GM21786 (cell line): ENCODE measurements around the gene RNF13.
"Not testable (repeated sequence)": the region's sequence is repeated elsewhere in the genome, so short reads cannot be mapped to it uniquely, and the experiment has no call there.

Source experiments
- ATAC-seq: cut with Tn5 transposase; IDR thresholded peaks from one replicate; pipeline ENCODE4 v1.9.1; 2021; ENCODE audit not compliant: unreplicated experiment

The RNF13 gene

GRCh38 chr3:149800693-149801092 is 12.3 kb upstream of the RNF13 start:
- ATAC-seq, result no peak

- ATAC-seq, result no peak
Observed at GRCh38 chr3:149801195-149801594, 11.8 kb upstream of the RNF13 start.

DNA sequence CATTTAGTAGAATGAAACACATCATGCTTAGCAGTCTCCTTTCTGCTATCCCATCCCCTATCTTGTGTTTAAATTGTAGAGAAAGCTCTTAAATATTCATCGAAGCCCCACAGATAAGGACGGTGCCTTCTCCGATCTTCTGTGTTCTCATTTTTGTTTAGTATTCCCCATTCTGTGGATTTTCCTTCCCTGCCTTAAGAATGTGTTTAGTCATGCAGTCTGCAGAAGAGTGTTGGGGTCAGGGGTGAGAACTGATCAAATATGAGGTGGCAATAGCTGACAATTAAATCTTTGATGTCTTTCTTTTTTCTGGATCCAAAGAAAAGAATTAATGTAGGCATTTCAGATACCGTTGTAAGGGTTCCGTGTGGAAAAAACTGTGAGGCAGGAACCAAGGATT is 11.4 kb upstream of the RNF13 start:
- ATAC-seq, result no peak

GRCh38 chr3:149806171-149806778 is 6.7 kb upstream of the RNF13 start:
- ATAC-seq, result no peak

DNA sequence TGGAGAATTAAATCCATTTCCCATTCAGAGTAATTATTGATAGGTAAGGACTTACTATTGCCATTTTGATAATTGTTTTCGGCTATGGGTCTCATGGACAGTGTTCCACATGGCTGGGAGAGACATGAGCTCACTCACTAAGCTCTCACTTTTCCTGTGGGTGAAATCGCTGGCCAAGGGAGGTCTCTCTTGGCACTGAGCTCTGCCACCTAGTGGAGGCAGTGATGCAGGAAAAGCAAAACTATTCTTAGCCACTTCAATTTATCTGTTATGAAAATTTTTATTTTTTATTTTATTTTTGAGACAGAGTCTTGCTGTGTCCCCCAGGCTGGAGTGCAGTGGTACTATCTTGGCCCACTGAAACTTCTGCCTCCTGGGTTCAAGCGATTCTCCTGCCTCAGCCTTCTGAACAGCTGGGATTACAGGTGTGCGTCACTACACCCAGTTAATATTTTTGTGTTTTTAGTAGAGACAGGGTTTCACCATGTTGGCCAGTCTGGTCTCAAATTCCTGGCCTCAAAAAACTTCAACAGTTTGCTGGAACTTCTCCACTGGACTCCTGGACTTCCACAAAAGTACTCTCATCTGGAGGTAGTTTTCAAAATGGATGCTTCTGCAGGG is 4.7 kb upstream of the RNF13 start:
- ATAC-seq, result no peak

- no peak for ATAC-seq
Observed at GRCh38 chr3:149809699-149810098, 3.3 kb upstream of the RNF13 start.

DNA sequence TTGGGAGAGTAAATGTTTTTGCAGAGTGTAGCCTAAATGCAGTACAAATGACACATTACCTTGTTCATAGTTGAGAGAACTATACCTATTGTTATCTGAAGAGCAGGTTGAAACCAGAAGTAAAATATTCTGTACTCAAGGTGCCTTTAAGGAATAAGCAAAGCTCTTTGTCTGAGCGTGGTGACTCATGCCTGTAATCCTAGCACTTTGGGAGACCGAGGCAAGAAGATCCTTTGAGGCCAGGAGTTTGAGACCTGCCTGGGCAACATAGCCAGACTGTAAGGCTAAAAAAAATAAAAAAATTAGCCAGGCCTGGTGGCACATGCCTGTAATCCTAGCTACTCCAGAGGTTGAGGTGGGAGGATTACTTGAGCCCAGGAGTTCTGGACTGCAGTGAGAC is 2.2 kb upstream of the RNF13 start:
- no peak for ATAC-seq

GRCh38 chr3:149812165-149812605 is 830 bp upstream of the RNF13 start:
- ATAC-seq, result no peak

- peak; percentile 13 for ATAC-seq
Observed at GRCh38 chr3:149813367-149814281, 609 bp downstream of the RNF13 start.

- no peak for ATAC-seq
Observed at GRCh38 chr3:149815321-149815720, 2.3 kb downstream of the RNF13 start.

DNA sequence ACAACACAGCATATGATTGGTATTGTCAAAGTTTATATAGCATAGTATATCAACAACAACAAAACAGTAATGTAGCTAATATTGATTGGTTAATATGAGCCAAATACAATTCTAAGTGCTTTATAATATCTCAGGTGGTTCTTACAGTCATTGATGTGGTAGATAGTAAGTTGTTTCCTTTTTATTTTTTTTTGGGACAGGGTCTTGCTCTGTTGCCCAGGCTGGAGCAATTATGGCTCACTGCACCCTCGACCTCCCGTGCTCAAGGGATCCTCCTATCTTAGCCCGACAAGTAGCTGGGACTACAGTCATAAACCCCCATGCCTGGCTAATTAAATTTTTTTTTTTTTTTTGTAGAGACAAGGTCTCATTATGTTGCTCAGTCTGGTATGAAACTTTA is 2.7 kb downstream of the RNF13 start:
- ATAC-seq, result no peak

- no peak for ATAC-seq
Observed at GRCh38 chr3:149816311-149816710, 3.3 kb downstream of the RNF13 start.

DNA sequence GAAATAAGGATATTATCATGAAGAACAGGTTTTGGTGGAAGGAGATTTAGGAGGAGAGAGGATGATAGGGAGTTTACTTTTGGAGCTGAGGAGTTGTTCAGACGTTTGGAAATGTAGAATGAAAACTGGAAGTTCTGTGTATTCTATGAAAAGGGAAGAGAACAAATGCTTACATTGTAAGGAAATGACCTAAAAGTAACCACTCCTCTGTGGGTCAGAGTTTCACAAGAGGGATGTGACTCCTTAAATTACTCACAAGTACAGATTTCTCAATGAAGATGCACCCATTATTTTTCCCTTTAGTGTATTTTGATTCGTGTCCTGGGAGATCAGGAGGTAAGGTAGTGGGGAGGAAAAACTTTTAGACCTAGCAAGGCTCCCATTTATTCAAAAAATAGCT is 4.0 kb downstream of the RNF13 start:
- no peak for ATAC-seq

DNA sequence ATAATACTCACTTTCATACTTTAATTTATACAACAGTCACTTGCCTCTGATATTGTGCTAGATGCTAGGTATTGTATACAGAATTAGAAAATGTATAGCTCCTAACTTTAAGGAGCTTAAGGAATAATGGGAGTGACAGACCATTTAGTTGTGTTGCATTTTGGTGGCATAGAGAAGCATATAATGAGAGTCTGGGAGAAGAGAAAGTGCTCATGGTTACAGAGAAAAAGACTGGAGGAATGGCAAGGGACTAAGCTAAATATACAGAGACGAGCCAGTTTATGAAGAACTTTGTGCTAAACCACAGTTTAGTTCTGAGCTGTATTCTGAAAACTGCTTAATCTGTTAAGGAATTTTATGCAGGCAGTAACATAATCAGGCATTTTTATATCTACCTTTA is 6.4 kb downstream of the RNF13 start:
- no peak for ATAC-seq

DNA sequence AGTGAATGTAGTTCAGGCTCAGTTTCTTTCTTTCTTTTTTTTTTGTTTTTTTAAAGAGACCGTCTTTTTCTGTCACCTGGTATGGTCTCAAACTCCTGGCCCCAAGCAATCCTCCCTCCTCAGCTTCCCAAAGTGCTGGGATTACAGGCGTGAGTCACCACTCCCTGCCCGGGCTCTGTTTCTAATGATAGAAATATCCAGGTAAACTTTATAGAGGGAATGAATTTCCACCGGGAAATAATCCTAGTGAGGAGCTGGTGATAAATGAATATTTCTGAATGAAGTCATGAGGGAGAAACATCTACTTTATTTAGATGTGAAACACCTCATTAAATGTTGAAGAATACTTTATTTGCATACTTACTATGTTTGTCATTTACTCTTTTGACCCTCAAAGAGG is 7.2 kb downstream of the RNF13 start:
- ATAC-seq, result no peak

DNA sequence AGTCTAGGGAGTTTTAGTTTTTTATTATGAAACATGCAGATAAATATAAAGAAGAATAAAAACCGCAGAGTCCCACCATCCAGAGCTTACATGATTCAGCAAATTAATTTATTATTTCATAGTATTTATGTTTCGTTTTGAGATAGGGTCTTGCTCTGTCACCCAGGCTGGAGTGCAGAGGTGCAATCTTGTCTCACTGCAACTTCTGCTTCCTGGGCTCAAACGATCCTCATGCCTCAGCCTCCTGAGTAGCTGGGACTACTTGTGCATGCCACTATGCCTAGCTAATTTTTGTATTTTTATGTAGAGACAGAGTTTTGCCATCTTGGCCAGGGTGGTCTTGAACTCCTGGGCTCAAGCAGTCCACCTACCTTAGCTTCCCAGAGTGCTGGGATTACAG is 13.6 kb downstream of the RNF13 start:
- ATAC-seq, result no peak

DNA sequence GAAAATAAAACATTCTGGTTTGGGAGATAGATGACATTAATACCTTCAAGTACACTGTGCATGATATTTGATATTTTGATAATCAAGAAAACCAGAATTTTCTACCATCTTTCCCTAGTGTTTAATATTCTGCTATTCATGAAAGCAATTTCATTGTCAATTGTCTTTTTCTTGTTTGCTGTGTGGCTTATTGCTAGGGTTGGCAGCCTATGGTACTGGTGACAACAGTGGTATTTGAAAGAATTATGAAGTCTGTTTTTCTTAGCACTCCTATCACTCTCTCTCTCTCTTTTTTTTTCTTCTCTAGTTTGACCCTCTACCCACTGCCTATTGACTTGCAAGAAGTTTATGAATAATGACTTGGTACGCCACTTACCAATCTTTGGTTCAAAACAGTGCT is 15.4 kb downstream of the RNF13 start:
- ATAC-seq, result no peak

DNA sequence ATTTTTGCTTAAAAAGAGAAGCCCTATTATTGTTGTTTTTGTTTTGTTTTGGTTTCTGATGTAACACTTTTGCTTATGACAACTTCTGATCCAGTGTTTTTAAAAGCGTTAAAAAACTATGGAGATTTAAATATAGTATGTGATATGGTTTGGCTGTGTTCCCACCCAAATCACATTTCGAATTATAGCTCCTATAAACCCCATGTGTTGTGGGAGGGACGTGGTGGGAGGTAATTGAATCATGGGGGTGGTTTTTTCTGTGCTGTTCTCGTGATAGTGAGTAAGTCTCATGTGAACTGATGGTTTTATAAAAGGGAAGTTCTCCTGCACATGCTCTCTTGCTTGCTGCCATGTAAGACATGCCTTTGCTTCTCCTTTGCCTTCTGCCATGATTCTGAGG is 16.6 kb downstream of the RNF13 start:
- ATAC-seq, result not testable (repeated sequence)

- ATAC-seq, result no peak
Observed at GRCh38 chr3:149830902-149831301, 17.9 kb downstream of the RNF13 start.

GRCh38 chr3:149831321-149831720 is 18.3 kb downstream of the RNF13 start:
- no peak for ATAC-seq

DNA sequence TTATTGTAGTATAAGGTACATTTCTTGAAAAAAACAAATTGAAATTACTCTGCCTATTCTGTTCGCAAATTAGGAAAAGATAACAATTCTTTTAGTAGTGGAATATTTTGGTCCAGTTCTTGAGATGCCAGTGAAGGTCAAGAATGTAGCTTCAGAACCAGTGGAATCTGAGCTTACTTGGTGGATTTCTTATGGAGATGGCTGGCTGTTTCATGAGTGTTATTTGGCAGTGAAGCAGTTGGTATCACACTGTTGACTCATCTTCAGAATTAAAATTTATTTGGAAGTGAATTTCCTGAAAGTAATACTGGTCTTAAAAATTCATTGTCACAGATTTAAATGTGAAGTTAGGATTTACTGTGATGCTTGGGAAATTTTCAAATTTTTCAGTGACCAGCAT is 19.1 kb downstream of the RNF13 start:
- ATAC-seq, result no peak

DNA sequence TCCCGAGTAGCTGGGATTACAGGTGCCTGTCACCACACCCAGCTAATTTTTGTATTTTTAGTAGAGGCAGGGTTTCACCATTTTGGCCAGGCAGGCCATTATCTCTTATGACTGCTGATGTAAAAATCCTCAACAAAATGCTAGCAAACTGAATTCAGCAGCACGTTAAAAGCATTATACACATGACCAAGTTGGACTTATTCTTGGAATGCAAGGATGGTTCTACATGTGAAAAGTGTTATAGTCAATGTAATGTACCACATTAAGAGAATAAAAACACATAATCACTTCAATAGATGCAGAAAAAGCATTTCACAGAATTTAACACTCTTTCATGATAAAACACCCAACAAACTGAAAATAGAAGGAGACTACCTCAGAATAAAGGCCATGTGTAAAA is 20.2 kb downstream of the RNF13 start:
- ATAC-seq, result no peak
